ENCODE measurements around the gene TNFSF13B.

TNFSF13B gene, protein sequence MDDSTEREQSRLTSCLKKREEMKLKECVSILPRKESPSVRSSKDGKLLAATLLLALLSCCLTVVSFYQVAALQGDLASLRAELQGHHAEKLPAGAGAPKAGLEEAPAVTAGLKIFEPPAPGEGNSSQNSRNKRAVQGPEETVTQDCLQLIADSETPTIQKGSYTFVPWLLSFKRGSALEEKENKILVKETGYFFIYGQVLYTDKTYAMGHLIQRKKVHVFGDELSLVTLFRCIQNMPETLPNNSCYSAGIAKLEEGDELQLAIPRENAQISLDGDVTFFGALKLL

DNA sequence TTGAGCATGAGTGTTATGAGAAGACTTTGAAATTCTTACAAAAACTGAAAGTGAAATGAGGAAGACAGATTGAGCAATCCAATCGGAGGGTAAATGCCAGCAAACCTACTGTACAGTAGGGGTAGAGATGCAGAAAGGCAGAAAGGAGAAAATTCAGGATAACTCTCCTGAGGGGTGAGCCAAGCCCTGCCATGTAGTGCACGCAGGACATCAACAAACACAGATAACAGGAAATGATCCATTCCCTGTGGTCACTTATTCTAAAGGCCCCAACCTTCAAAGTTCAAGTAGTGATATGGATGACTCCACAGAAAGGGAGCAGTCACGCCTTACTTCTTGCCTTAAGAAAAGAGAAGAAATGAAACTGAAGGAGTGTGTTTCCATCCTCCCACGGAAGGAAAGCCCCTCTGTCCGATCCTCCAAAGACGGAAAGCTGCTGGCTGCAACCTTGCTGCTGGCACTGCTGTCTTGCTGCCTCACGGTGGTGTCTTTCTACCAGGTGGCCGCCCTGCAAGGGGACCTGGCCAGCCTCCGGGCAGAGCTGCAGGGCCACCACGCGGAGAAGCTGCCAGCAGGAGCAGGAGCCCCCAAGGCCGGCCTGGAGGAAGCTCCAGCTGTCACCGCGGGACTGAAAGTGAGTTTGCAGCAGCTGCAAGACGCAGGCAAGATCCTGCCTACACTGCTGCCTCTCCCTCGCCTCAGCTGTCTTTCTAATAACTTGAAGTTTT, at the start of gene TNFSF13B:
TSS of gene TNFSF13B (plus strand) at position 118 of the 728 bp plus-strand sequence. CDS start at position 296, 178 bp downstream.
- no peaks in the 10 kb centered on the region for H3K27me3 ChIP-seq (ENCODE audit: control insufficient read depth, insufficient read depth, low read length)

DNA sequence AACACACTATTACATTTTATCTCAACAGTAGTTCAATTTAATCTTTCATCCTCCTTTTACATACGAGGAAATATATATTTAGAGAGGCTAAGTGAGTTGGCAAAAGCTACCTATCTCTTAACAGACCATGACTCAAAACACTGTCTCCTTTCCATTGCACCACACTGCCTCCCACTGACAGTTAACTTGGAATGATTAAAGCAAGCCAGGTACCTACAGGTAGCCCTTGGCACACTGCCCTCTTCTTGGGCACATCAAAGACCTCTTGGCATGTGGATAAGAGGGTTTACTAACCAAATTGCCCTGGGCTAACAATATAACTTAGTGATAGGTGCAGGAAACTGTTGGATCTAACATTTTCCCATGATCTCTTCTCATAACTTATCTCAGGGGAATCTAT, 49.5 kb upstream of the TNFSF13B start:
- Histone ChIP-seq H3K27me3 (ENCODE audit: control insufficient read depth, insufficient read depth, low read length) (no peaks in the 10 kb centered on the region), H3K4me1 (ENCODE audit: control insufficient read depth, insufficient read depth, low read length) (peaks cover 33% of the 10 kb centered on the region), H3K4me3 (ENCODE audit: low read length) (peak overlapping the region; percentile 100), H3K9me3 (ENCODE audit: control insufficient read depth, low read length) (no peaks in the 10 kb centered on the region), H3K9ac (ENCODE audit: low read length) (no peak overlapping the region), H3K36me3 (ENCODE audit: control insufficient read depth, insufficient read depth, low read length) (no peaks in the 10 kb centered on the region)

More for the DNA sequence above, at the start of gene TNFSF13B:
- Histone ChIP-seq H3K9me3 (ENCODE audit: control insufficient read depth, low read length) (no peaks in the 10 kb centered on the region), H3K4me3 (ENCODE audit: low read length) (peak within 1 kb of the TSS; percentile 12), H3K9ac (ENCODE audit: low read length) (peak within 1 kb of the TSS; percentile 54), H3K4me1 (ENCODE audit: control insufficient read depth, insufficient read depth, low read length) (no peaks in the 10 kb centered on the region), H3K36me3 (ENCODE audit: control insufficient read depth, insufficient read depth, low read length) (no peaks in the 10 kb centered on the region)

DNA sequence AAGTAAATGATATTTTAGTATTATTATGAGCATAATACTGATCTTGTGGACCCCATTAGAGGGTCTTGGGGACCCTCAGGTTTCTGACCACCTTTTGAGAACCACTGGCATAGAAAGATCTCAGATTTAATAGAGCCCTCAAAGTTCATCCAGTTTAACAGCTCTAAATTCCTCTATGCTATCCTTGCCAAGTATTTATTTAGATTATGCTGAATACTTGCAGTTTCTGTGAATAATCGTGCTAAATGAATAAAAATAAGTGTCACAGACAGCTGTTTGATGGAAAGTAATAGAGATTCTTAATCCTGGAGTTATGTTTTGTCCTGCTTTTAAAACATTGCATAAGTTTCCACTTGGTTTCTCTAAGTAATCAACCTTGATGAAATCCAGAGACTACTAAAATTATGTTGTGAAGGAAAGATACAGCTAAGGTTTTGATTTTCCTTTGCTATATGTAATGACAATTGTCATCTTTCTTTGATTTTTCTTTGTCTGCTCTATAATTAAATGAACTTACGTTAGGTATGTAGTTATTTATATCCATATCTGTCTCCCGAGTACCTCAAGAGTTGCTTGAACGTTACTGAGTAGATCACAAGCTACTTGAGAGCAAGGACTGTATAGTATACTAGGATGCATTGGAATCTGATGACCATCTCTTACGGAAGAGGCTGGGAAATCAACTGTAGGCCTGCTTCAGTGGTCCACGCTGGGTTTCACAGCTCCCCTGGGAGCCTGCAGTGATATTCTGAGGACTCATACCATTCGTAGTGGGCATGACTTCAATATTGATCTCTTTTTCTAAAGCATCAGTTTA, 45.6 kb upstream of the TNFSF13B start:
- Histone ChIP-seq H3K4me1 (ENCODE audit: control insufficient read depth, insufficient read depth, low read length) (peaks cover 24% of the 10 kb centered on the region), H3K4me3 (ENCODE audit: low read length) (no peak overlapping the region), H3K27me3 (ENCODE audit: control insufficient read depth, insufficient read depth, low read length) (no peaks in the 10 kb centered on the region), H3K9ac (ENCODE audit: low read length) (no peak overlapping the region), H3K36me3 (ENCODE audit: control insufficient read depth, insufficient read depth, low read length) (no peaks in the 10 kb centered on the region), H3K9me3 (ENCODE audit: control insufficient read depth, low read length) (no peaks in the 10 kb centered on the region)

DNA sequence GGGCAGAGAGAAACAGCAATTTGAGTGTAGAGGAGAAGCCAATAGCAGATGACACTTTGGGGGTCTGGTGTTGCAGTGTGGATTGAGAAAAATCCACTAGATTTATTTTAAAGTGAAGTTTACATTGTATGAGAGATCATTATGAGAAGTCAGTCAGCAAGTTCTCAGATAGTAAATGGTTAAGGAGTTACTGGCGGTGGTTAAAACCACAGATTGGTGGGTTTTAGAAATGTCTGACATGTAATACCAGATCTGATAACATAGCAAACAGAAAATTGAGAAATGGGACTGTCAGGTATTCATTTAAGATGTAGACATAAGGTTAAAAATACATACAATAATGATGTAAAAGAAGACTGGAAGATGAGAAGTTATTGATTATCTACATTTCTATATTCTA, 44.1 kb upstream of the TNFSF13B start:
- Histone ChIP-seq H3K4me1 (ENCODE audit: control insufficient read depth, insufficient read depth, low read length) (peaks cover 11% of the 10 kb centered on the region), H3K9me3 (ENCODE audit: control insufficient read depth, low read length) (no peaks in the 10 kb centered on the region), H3K27me3 (ENCODE audit: control insufficient read depth, insufficient read depth, low read length) (no peaks in the 10 kb centered on the region), H3K9ac (ENCODE audit: low read length) (no peak overlapping the region), H3K36me3 (ENCODE audit: control insufficient read depth, insufficient read depth, low read length) (no peaks in the 10 kb centered on the region), H3K4me3 (ENCODE audit: low read length) (no peak overlapping the region)

DNA sequence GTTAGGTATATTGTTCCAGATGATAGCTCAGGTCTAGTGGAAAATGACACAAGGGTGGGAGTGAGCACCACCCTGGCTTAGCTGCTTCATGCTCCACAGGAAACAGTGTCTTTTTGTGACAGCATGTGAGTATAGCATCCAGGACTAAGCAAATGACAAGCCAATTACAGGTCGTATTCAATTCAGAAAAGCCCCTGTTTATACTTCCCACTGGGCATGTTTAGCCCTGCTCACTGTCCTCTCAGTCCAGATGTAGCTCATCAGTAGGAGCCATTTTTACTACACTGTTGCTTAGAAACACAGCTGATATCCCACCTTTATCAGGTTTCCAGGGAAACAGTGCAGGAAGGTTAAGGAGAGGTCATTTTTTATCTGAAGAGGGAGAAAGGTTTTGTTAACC, 43.3 kb upstream of the TNFSF13B start:
- peaks cover 8% of the 10 kb centered on the region for H3K4me1 ChIP-seq (ENCODE audit: control insufficient read depth, insufficient read depth, low read length)

DNA sequence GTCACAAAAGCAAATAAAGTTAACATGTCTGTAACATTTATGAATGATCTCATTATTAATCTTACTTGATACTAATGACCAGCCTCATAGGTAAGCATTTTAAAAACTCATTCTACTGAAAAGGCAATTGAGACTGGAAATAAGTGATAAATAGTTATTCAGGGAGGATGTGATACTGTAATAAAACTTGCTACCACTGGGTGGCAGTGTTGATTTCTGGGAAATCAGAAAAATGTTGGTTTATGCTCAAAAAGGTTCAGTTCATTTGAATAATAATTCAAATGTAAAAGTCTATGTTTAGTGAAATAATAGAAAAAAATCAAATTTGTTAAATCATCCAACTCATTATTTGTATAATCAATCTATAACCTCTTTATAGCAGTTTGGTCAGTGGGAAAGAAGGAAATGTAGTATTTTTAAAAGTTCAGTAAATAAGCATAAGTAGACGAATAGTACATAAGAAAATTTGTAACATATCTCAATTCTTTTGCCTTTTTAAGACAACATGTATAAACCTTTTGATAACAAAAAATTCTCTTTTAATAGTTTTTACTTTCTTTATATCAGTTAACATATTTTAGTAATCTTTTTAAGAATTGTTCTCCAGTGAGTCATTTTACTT, 41.8 kb upstream of the TNFSF13B start:
- Histone ChIP-seq H3K4me3 (ENCODE audit: low read length) (no peak overlapping the region), H3K4me1 (ENCODE audit: control insufficient read depth, insufficient read depth, low read length) (peaks cover 8% of the 10 kb centered on the region), H3K36me3 (ENCODE audit: control insufficient read depth, insufficient read depth, low read length) (no peaks in the 10 kb centered on the region), H3K9me3 (ENCODE audit: control insufficient read depth, low read length) (no peaks in the 10 kb centered on the region), H3K9ac (ENCODE audit: low read length) (no peak overlapping the region), H3K27me3 (ENCODE audit: control insufficient read depth, insufficient read depth, low read length) (no peaks in the 10 kb centered on the region)

More for the DNA sequence above, 43.3 kb upstream of the TNFSF13B start:
- Histone ChIP-seq H3K27me3 (ENCODE audit: control insufficient read depth, insufficient read depth, low read length) (no peaks in the 10 kb centered on the region), H3K9ac (ENCODE audit: low read length) (no peak overlapping the region), H3K4me3 (ENCODE audit: low read length) (no peak overlapping the region), H3K36me3 (ENCODE audit: control insufficient read depth, insufficient read depth, low read length) (no peaks in the 10 kb centered on the region), H3K9me3 (ENCODE audit: control insufficient read depth, low read length) (no peaks in the 10 kb centered on the region)

DNA sequence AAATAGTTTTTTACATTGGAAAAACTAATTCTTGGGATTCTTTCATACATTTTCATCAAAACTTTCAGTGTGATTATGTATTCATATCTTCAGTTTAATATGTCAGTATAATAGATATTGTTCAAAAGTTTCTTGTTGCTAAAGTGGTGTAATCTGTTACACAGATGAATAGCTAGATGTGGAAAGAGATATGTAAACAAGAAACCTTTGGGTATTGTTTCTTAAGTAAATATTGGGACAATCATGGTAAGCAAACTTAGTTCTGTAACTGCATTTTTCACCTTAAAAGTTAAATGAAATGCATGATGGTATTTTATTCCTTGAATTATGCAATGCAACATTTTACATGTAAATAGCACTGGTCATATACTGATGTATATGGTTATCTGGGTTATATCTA, 39.1 kb upstream of the TNFSF13B start:
- Histone ChIP-seq H3K9ac (ENCODE audit: low read length) (no peak overlapping the region), H3K9me3 (ENCODE audit: control insufficient read depth, low read length) (no peaks in the 10 kb centered on the region), H3K36me3 (ENCODE audit: control insufficient read depth, insufficient read depth, low read length) (no peaks in the 10 kb centered on the region), H3K4me1 (ENCODE audit: control insufficient read depth, insufficient read depth, low read length) (peaks cover 8% of the 10 kb centered on the region), H3K4me3 (ENCODE audit: low read length) (no peak overlapping the region), H3K27me3 (ENCODE audit: control insufficient read depth, insufficient read depth, low read length) (no peaks in the 10 kb centered on the region)

DNA sequence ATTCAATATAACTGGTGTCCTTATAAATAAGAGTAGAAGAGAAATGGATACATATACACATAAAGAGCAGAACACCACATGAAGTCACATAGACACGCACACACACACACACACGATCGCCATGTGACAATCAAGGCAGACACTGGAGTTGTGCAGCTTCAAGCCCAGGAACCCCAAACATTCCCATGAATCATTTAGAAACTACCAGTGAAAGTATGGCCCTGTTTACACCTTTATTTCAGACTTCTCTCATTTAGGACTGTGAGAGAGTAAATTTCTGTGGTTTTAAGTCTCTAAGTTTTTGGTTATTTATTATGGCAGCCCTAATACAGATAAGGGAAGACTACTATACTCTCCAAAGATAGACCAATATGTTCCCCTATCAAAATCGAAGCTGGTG, 20.4 kb upstream of the TNFSF13B start:
- H3K27me3 ChIP-seq (ENCODE audit: control insufficient read depth, insufficient read depth, low read length): no peaks in the 10 kb centered on the region
- no peak overlapping the region for H3K9ac ChIP-seq (ENCODE audit: low read length)
- H3K9me3 ChIP-seq (ENCODE audit: control insufficient read depth, low read length): no peaks in the 10 kb centered on the region
- H3K4me1 ChIP-seq (ENCODE audit: control insufficient read depth, insufficient read depth, low read length): no peaks in the 10 kb centered on the region
- no peak overlapping the region for H3K4me3 ChIP-seq (ENCODE audit: low read length)
- no peaks in the 10 kb centered on the region for H3K36me3 ChIP-seq (ENCODE audit: control insufficient read depth, insufficient read depth, low read length)

DNA sequence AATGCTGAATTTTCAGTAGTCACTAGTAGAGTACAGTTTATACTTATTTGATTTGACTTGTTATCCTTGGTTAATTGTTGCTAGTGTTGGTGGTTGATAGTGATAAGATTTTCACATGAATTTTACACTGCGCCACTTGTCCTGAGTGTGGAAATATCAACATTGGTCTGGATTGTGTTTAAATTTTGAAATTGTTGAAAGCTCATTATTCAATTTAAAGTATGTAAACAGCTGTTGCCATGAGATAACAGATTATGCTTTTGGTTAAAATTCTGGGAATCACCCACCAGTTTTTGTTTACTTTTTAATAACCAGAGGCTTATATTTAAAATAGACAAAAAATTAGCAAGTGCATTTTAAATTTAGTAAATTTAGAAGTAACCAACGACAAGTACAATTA, 12.3 kb upstream of the TNFSF13B start:
- no peaks in the 10 kb centered on the region for H3K36me3 ChIP-seq (ENCODE audit: control insufficient read depth, insufficient read depth, low read length)
- no peaks in the 10 kb centered on the region for H3K27me3 ChIP-seq (ENCODE audit: control insufficient read depth, insufficient read depth, low read length)

DNA sequence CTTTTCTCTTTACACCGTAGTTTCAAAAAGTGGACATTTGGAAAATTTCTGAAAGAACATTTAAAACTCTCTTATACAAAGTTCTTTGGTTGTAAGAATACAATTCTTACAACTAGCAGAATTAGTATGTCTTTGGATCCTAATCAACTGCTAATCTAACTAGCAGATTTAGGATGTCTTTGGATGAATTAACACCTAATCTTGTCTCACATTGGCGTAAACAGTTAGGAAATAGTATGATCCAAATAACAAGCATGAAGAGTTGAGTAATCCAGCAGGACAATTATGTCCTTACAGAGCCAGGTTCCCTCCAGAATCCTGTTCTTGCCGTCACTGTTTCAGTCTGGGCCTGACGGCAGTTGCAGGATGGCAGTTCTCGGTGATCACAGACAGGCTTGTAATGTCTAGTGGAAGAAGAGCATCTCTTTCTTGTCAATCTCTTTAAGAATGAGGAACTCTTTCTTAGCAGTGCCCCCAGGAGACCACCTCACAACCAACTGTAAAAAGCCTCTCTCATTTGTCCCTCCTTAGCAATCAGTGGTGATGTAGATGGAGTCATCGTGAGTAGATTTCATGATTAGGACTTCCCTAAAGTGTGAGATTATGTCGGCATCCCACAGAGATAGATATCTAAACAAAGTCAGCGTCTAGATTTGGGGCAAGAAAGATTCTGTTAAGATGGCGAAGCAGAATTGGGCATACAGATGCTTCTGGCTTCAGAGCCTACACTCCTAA, 5.7 kb upstream of the TNFSF13B start:
- Histone ChIP-seq H3K36me3 (ENCODE audit: control insufficient read depth, insufficient read depth, low read length) (no peaks in the 10 kb centered on the region), H3K4me3 (ENCODE audit: low read length) (no peak overlapping the region), H3K9ac (ENCODE audit: low read length) (no peak overlapping the region), H3K4me1 (ENCODE audit: control insufficient read depth, insufficient read depth, low read length) (no peaks in the 10 kb centered on the region), H3K27me3 (ENCODE audit: control insufficient read depth, insufficient read depth, low read length) (no peaks in the 10 kb centered on the region), H3K9me3 (ENCODE audit: control insufficient read depth, low read length) (no peaks in the 10 kb centered on the region)

More for the DNA sequence above, 12.3 kb upstream of the TNFSF13B start:
- H3K4me3 ChIP-seq (ENCODE audit: low read length): no peak overlapping the region
- no peaks in the 10 kb centered on the region for H3K9me3 ChIP-seq (ENCODE audit: control insufficient read depth, low read length)
- H3K9ac ChIP-seq (ENCODE audit: low read length): no peak overlapping the region
- H3K4me1 ChIP-seq (ENCODE audit: control insufficient read depth, insufficient read depth, low read length): no peaks in the 10 kb centered on the region

DNA sequence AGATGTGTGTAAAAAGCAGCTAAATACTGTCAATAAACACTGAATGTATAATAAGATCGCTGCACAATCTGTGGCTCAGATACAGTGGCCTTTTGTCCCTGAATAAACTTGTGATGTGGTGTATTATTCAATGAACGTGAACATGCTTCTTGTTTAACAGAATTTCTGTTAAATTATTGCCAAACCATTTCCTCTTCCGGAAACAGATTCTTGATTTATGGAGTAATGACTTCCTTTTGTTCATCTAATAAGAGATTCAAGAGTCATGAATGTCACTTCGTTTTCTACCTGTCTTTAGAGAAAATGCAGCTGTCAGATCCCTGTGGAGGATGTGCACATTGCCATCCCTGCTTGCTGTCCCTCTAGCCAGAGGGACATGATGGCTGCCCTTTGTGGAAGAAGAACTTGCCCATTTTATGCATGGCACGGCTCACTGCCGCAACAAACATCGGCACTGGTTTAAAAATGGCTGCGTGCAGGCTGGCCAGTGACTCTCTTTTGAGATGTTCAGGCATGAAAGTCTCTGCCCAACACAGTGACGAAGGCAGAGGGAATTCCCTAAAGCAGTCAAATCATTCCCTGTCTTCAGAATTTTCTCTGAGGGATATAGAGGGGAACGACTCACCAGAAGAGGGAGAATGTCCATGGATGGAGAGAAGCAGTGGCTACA, 3.1 kb upstream of the TNFSF13B start:
- H3K36me3 ChIP-seq (ENCODE audit: control insufficient read depth, insufficient read depth, low read length): no peaks in the 10 kb centered on the region
- no peaks in the 10 kb centered on the region for H3K4me1 ChIP-seq (ENCODE audit: control insufficient read depth, insufficient read depth, low read length)
- no peak overlapping the region for H3K4me3 ChIP-seq (ENCODE audit: low read length)

More for the DNA sequence above, 3.1 kb upstream of the TNFSF13B start:
- Histone ChIP-seq H3K9ac (ENCODE audit: low read length) (no peak overlapping the region), H3K27me3 (ENCODE audit: control insufficient read depth, insufficient read depth, low read length) (no peaks in the 10 kb centered on the region), H3K9me3 (ENCODE audit: control insufficient read depth, low read length) (no peaks in the 10 kb centered on the region)

All from mucosa of stomach (tissue), 1 donor.